Measurements from ENCODE around the gene HSD17B11.
"Not testable (repeated sequence)": the region's sequence is repeated elsewhere in the genome, so short reads cannot be mapped to it uniquely, and the experiment has no call there.

Gene HSD17B11

DNA sequence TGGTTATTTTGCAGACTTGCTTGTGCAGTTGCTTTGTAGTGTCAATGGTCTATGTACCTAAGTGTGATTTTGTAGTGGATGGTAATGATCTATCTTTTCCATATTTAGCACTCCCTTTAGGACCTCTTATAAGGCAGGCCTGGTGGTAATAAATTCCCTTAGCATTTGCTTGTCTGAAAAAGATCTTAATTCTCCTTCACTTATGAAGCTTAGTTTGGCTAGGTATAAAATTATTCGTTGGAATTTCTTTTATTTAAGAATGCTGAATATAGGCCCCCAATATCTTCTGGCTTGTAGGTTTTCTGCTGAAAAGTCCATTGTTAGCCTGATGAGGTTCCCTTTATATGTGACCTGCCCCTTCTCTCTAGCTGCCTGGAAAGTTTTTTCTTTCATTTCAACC lies 57.7 kb downstream of the HSD17B11 start:
- Histone ChIP-seq H3K36me3 (ENCODE audit: insufficient read depth, low read length) (peaks cover 11% of the 10 kb centered on the region), H3K4me3 (ENCODE audit: low read depth, low read length) (no peak overlapping the region), H3K4me1 (ENCODE audit: control insufficient read depth, insufficient read depth, low read length, unreplicated experiment) (no peaks in the 10 kb centered on the region), H3K27ac (ENCODE audit: low read depth, low read length) (no peak overlapping the region), H2AFZ (ENCODE audit: low read length, unreplicated experiment) (no peak overlapping the region), H3K79me2 (ENCODE audit: control insufficient read depth, insufficient read depth, low read length, unreplicated experiment) (no peaks in the 10 kb centered on the region), H3K27me3 (ENCODE audit: insufficient read depth, low read length) (no peaks in the 10 kb centered on the region)

DNA sequence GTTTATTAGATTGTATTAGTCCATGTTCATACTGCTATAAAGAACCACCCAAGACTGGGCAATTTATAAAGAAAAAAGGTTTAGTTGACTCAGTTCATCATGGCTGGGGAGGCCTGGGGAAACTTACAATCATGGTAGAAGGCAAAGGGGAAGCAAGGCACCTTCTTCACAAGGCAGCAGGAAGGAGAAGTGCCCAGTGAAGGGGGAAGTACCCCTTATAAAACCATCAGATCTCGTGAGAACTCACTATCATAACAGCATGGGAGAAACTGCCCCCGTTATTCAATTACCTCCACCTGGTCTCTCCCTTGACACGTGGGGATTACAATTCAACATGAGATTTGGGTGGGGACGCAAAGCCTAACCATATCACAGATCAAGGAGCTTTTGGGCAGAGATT lies 60.2 kb downstream of the HSD17B11 start:
- H3K4me1 ChIP-seq (ENCODE audit: control insufficient read depth, insufficient read depth, low read length, unreplicated experiment): no peaks in the 10 kb centered on the region
- no peak overlapping the region for H3K27ac ChIP-seq (ENCODE audit: low read depth, low read length)
- H3K4me3 ChIP-seq (ENCODE audit: low read depth, low read length): no peak overlapping the region
- H3K36me3 ChIP-seq (ENCODE audit: insufficient read depth, low read length): peaks cover 7% of the 10 kb centered on the region
- no peak overlapping the region for H2AFZ ChIP-seq (ENCODE audit: low read length, unreplicated experiment)
- no peaks in the 10 kb centered on the region for H3K27me3 ChIP-seq (ENCODE audit: insufficient read depth, low read length)
- H3K79me2 ChIP-seq (ENCODE audit: control insufficient read depth, insufficient read depth, low read length, unreplicated experiment): no peaks in the 10 kb centered on the region

DNA sequence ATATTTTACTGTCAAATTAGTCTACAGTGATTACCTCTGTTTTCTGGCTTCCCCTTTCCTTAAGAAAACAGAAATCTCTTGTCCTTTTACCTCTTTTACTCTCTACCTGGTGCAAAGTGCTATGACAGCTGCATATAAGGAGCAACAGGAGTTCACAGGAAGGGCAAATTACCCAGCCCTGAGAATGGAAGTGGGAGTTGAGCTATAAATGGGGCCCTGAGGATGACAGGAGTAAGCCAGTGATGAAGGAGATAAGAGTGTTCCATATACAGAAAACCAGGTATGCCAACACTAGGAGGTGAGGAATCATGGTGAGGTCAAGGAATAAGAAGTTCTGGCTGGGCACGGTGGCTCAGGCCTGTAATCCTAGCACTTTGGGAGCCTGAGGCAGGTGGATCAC lies 63.9 kb downstream of the HSD17B11 start:
- Histone ChIP-seq H3K79me2 (ENCODE audit: control insufficient read depth, insufficient read depth, low read length, unreplicated experiment) (no peaks in the 10 kb centered on the region), H3K27ac (ENCODE audit: low read depth, low read length) (no peak overlapping the region), H2AFZ (ENCODE audit: low read length, unreplicated experiment) (no peak overlapping the region), H3K4me1 (ENCODE audit: control insufficient read depth, insufficient read depth, low read length, unreplicated experiment) (no peaks in the 10 kb centered on the region), H3K36me3 (ENCODE audit: insufficient read depth, low read length) (no peaks in the 10 kb centered on the region), H3K4me3 (ENCODE audit: low read depth, low read length) (no peak overlapping the region), H3K27me3 (ENCODE audit: insufficient read depth, low read length) (no peaks in the 10 kb centered on the region)

DNA sequence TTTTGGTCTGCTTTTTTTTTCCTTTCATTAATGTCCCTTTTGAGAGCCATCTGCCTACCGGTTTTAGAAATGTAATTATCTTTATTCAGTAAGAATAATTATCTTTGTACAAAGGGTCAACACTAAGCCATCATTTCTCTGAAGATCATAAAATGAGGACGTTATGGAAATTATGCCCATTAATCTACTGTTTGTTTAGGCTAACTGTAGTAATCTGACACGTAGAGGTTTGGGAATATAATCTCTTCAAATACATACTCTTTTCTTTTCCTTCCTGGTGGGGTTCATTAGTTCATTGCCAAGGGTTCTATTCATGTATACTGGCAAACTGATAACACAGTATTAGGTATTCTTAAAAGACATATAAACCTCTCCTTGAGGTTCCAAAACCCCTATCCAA lies 64.5 kb downstream of the HSD17B11 start:
- Histone ChIP-seq H3K79me2 (ENCODE audit: control insufficient read depth, insufficient read depth, low read length, unreplicated experiment) (no peaks in the 10 kb centered on the region), H3K27me3 (ENCODE audit: insufficient read depth, low read length) (no peaks in the 10 kb centered on the region), H3K27ac (ENCODE audit: low read depth, low read length) (no peak overlapping the region), H3K36me3 (ENCODE audit: insufficient read depth, low read length) (no peaks in the 10 kb centered on the region), H2AFZ (ENCODE audit: low read length, unreplicated experiment) (no peak overlapping the region), H3K4me1 (ENCODE audit: control insufficient read depth, insufficient read depth, low read length, unreplicated experiment) (no peaks in the 10 kb centered on the region), H3K4me3 (ENCODE audit: low read depth, low read length) (no peak overlapping the region)

DNA sequence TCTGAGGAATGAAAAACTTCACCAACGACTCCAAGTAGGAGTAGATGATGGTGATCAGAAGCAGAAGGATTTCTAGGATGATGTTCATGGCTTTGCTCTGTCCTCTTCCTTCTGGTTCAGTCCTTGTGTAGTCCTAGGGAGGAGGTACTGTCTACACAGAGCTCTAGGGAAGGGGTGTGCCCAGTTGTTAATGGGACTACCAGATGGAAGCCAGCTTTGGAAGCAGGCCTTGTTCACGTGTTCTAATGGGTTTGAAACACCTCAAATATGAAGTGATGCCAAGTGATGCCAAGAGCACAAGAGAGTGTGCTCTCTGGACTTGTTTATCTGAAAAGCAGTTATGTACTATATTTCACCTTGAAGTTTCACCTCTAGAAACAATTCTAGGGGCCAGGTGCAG lies 68.2 kb downstream of the HSD17B11 start, which contains the start of gene HSD17B13:
Gene HSD17B13, minus strand, starts transcription at position 129 of the 400 bp plus-strand sequence. Its CDS starts 41 bp downstream, at position 88.
- no peak within 1 kb of the TSS for H3K27ac ChIP-seq (ENCODE audit: low read depth, low read length)
- H3K4me1 ChIP-seq (ENCODE audit: control insufficient read depth, insufficient read depth, low read length, unreplicated experiment): no peaks in the 10 kb centered on the region
- no peaks in the 10 kb centered on the region for H3K27me3 ChIP-seq (ENCODE audit: insufficient read depth, low read length)
- no peaks in the 10 kb centered on the region for H3K36me3 ChIP-seq (ENCODE audit: insufficient read depth, low read length)
- no peak within 1 kb of the TSS for H2AFZ ChIP-seq (ENCODE audit: low read length, unreplicated experiment)
- no peaks in the 10 kb centered on the region for H3K79me2 ChIP-seq (ENCODE audit: control insufficient read depth, insufficient read depth, low read length, unreplicated experiment)
- H3K4me3 ChIP-seq (ENCODE audit: low read depth, low read length): no peak within 1 kb of the TSS

DNA sequence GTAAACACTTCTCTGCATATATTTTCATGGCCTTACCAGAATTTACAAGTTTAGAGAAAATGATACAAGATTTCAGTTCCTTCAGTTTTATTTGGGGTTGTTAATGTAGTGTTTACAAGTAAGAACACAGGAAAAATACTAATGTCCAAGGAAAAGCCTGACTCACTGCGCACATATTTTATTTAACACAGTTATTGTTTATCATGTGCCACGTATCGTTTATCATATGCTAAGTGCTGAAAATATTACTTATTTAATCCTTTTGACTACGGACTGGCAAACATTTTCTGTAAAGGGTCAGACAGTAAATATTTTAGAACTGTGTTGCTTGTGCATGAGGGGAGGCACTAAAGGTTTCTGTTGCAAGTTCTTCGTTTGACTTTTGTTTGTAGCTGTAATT lies 69.1 kb downstream of the HSD17B11 start:
- Histone ChIP-seq H3K4me3 (ENCODE audit: low read depth, low read length) (no peak overlapping the region), H2AFZ (ENCODE audit: low read length, unreplicated experiment) (no peak overlapping the region), H3K27me3 (ENCODE audit: insufficient read depth, low read length) (no peaks in the 10 kb centered on the region), H3K4me1 (ENCODE audit: control insufficient read depth, insufficient read depth, low read length, unreplicated experiment) (peaks cover 3% of the 10 kb centered on the region), H3K36me3 (ENCODE audit: insufficient read depth, low read length) (no peaks in the 10 kb centered on the region), H3K27ac (ENCODE audit: low read depth, low read length) (no peak overlapping the region), H3K79me2 (ENCODE audit: control insufficient read depth, insufficient read depth, low read length, unreplicated experiment) (no peaks in the 10 kb centered on the region)

DNA sequence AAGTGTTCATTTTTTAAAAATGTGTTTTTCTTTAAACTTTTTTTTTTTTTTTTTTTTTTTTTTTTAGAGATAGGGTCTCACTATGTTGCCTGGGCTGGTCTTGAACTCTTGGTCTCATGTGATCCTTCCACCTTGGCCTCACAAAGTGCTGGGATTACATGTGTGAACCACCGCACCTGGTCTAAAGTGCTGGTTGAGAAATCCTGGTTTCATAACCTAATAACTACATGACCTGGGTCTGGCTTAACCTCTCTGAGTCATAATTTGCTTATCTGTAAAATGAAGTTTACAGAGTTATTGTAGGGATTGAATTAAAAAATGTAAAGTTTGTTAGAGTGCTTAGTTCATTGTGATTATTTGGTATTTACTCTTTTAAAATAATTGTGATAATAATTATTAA lies 73.5 kb downstream of the HSD17B11 start:
- Histone ChIP-seq H3K4me1 (ENCODE audit: control insufficient read depth, insufficient read depth, low read length, unreplicated experiment) (peaks cover 4% of the 10 kb centered on the region), H3K79me2 (ENCODE audit: control insufficient read depth, insufficient read depth, low read length, unreplicated experiment) (no peaks in the 10 kb centered on the region), H3K4me3 (ENCODE audit: low read depth, low read length) (no peak overlapping the region), H3K27ac (ENCODE audit: low read depth, low read length) (no peak overlapping the region), H2AFZ (ENCODE audit: low read length, unreplicated experiment) (no peak overlapping the region), H3K27me3 (ENCODE audit: insufficient read depth, low read length) (no peaks in the 10 kb centered on the region), H3K36me3 (ENCODE audit: insufficient read depth, low read length) (no peaks in the 10 kb centered on the region)

DNA sequence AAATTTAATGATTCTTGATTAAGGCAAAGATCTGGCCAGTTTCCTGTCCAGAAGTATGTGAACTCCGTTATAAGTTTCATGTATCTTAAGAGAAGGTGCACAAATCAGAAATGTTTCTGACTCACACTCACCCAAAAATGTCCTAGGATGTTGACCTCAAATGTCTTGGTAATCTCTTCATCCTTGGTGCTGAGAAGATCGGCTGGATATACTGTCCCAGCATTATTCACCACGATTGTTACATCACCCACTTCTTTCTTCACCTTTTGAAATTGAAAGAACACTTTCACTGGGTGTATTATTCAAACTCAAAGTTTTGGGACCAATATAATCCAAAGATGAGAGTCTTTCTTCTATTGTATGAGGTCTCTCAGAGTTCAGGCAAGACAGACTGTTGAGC lies 74.0 kb downstream of the HSD17B11 start:
- H3K27me3 ChIP-seq (ENCODE audit: insufficient read depth, low read length): no peaks in the 10 kb centered on the region
- no peaks in the 10 kb centered on the region for H3K79me2 ChIP-seq (ENCODE audit: control insufficient read depth, insufficient read depth, low read length, unreplicated experiment)
- H2AFZ ChIP-seq (ENCODE audit: low read length, unreplicated experiment): no peak overlapping the region
- H3K27ac ChIP-seq (ENCODE audit: low read depth, low read length): no peak overlapping the region
- no peaks in the 10 kb centered on the region for H3K36me3 ChIP-seq (ENCODE audit: insufficient read depth, low read length)
- H3K4me1 ChIP-seq (ENCODE audit: control insufficient read depth, insufficient read depth, low read length, unreplicated experiment): peaks cover 4% of the 10 kb centered on the region
- H3K4me3 ChIP-seq (ENCODE audit: low read depth, low read length): no peak overlapping the region

DNA sequence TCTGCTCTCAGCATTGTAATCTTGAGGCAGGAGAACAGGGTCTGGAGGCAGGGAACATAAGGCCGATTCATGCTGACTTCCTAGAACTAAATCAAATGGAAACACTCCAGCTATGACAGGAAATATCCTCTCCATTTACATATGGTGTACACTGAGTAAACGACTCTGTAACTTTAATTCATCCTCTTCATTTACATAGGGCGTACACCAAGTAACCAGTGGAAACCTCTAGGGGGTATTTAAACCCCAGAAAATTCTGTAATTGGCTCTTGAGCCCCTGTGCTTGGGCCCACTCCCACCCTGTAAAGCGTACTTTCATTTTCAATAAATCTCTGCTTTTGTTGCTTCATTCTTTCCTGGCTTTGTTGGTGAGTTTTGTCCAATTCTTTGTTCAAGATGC lies 76.0 kb downstream of the HSD17B11 start:
- not testable (repeated sequence) for H3K27ac ChIP-seq (ENCODE audit: low read depth, low read length); H3K4me1 ChIP-seq (ENCODE audit: control insufficient read depth, insufficient read depth, low read length, unreplicated experiment); H2AFZ ChIP-seq (ENCODE audit: low read length, unreplicated experiment); H3K36me3 ChIP-seq (ENCODE audit: insufficient read depth, low read length); H3K4me3 ChIP-seq (ENCODE audit: low read depth, low read length); H3K79me2 ChIP-seq (ENCODE audit: control insufficient read depth, insufficient read depth, low read length, unreplicated experiment); H3K27me3 ChIP-seq (ENCODE audit: insufficient read depth, low read length)

DNA sequence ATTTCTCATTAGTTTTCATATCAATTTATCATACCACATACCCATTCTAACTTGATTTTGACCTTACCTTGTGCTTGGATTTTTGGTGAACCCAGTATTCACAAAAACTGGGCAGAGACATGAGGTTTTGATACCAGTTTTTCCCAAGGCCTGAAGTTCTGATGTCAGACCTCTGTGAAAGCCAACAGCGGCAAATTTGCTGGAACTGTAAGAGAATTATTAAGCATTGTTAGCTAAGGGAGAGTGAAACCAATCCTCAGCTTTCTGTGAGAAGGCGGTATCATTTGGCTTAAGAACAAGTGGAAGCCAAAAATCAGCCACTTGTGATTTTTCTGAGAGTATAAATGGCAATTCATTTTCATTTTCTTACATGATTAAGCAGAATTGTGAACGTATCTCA lies 77.2 kb downstream of the HSD17B11 start:
- peaks cover 4% of the 10 kb centered on the region for H3K4me1 ChIP-seq (ENCODE audit: control insufficient read depth, insufficient read depth, low read length, unreplicated experiment)
- H3K79me2 ChIP-seq (ENCODE audit: control insufficient read depth, insufficient read depth, low read length, unreplicated experiment): no peaks in the 10 kb centered on the region
- H2AFZ ChIP-seq (ENCODE audit: low read length, unreplicated experiment): no peak overlapping the region
- H3K4me3 ChIP-seq (ENCODE audit: low read depth, low read length): no peak overlapping the region
- no peaks in the 10 kb centered on the region for H3K27me3 ChIP-seq (ENCODE audit: insufficient read depth, low read length)
- no peak overlapping the region for H3K27ac ChIP-seq (ENCODE audit: low read depth, low read length)
- no peaks in the 10 kb centered on the region for H3K36me3 ChIP-seq (ENCODE audit: insufficient read depth, low read length)

DNA sequence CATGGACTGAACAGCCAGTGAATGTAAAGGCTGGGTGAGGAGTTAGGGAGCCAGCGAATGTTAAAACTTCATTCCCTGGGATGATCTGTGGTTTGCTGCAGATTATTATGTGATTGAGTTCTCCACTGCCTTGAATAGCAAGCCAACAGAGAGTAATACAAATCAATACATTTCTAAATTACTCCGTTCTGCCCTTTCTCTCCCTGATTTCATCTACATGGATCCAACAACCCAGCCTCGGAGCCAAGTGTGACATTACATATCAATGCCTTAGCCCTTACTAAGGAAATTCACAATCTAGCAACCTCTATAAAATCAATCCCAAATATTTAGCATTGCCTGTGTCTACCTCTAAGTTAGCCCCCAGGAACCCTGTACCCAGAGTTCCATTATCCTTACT lies 79.3 kb downstream of the HSD17B11 start:
- Histone ChIP-seq H2AFZ (ENCODE audit: low read length, unreplicated experiment) (no peak overlapping the region), H3K4me3 (ENCODE audit: low read depth, low read length) (no peak overlapping the region), H3K36me3 (ENCODE audit: insufficient read depth, low read length) (no peaks in the 10 kb centered on the region), H3K27ac (ENCODE audit: low read depth, low read length) (no peak overlapping the region), H3K27me3 (ENCODE audit: insufficient read depth, low read length) (no peaks in the 10 kb centered on the region), H3K4me1 (ENCODE audit: control insufficient read depth, insufficient read depth, low read length, unreplicated experiment) (no peaks in the 10 kb centered on the region), H3K79me2 (ENCODE audit: control insufficient read depth, insufficient read depth, low read length, unreplicated experiment) (no peaks in the 10 kb centered on the region)
